K562 (cell line): Measurements from ENCODE around the gene GALNT5. TPM values are rescaled to one million over a fixed set of nuclear protein-coding genes. Genes with fewer than 3 reads are reported as not detected.

Experiments
- CBX3 ChIP-seq, 2 experiments: IDR thresholded peaks; 1 replicate in 1 of 2; 2 replicates in 1 of 2; pipeline ENCODE4 v1.6.1; 2012; ENCODE audit warnings: inconsistent platforms in 2 of 2, low read length in 2 of 2, borderline replicate concordance in 1 of 2, control low read depth in 1 of 2
- CHD1 ChIP-seq: fragments of 200-600 bp; sonication (generic); IDR thresholded peaks from one replicate; pipeline ENCODE4 v1.6.1; 2012; ENCODE audit warnings: mild to moderate bottlenecking, moderate library complexity, low read length, inconsistent platforms
- CSDE1 ChIP-seq, 2 experiments: fragments of 450-650 bp; IDR thresholded peaks; 2 replicates each; pipeline ENCODE4 v1.6.1; 2016; ENCODE audit warnings: mild to moderate bottlenecking in 1 of 2
- DACH1 ChIP-seq: fragments of 450-650 bp; IDR thresholded peaks from 2 replicates; pipeline ENCODE4 v1.6.1; 2018; ENCODE audit not compliant: partially characterized antibody
- DMBX1 ChIP-seq: fragments of 250-450 bp; sonication (Bioruptor Pico); IDR thresholded peaks from 2 replicates; pipeline ENCODE4 v1.8.0; 2022; ENCODE audit warnings: inconsistent platforms, mild to moderate bottlenecking, moderate library complexity, borderline replicate concordance
- MAZ ChIP-seq, 2 experiments: fragments of 450-650 bp in 1 of 2; sonication (generic) in 1 of 2; formaldehyde crosslinking; IDR thresholded peaks in 1 of 2; conservative IDR thresholded peaks in 1 of 2; 2 replicates each; pipeline versions ENCODE4 v1.4.0 to v1.5.0; 2020; ENCODE audit warnings: mild to moderate bottlenecking in 1 of 2, missing genetic modification reagents in 1 of 2
- MEIS2 ChIP-seq: fragments of 450-650 bp; IDR thresholded peaks from 2 replicates; pipeline ENCODE4 v1.6.1; 2014; ENCODE audit warnings: mild to moderate bottlenecking; ENCODE audit not compliant: partially characterized antibody
- MTA3 ChIP-seq: fragments of 450-650 bp; formaldehyde crosslinking; IDR thresholded peaks from 2 replicates; pipeline ENCODE4 v1.6.1; 2017; ENCODE audit warnings: mild to moderate bottlenecking, borderline replicate concordance
- POLR2AphosphoS2 ChIP-seq: IDR thresholded peaks from 2 replicates; pipeline ENCODE4 v1.6.1; 2012; ENCODE audit warnings: low read length, improper control_type of control experiment
- RNF2 ChIP-seq: sonication (generic); IDR thresholded peaks from 2 replicates; pipeline ENCODE4 v1.6.1; 2016
- TBP ChIP-seq: optimal IDR thresholded peaks from 2 replicates; pipeline ENCODE3; 2011; ENCODE audit warnings: low read depth, low read length, improper control_type of control experiment
- ZEB2 ChIP-seq: fragments of 450-650 bp; IDR thresholded peaks from 2 replicates; pipeline ENCODE4 v1.6.1; 2016
- ZNF584 ChIP-seq: fragments of 200-800 bp; sonication (Bioruptor generic); IDR thresholded peaks from 2 replicates; pipeline ENCODE4 v1.6.1; 2016; ENCODE audit warnings: low read depth, mild to moderate bottlenecking, missing genetic modification characterization, missing compliant biosample characterization
- ZNF76 ChIP-seq: fragments of 250-450 bp; sonication (Bioruptor Pico); IDR thresholded peaks from 2 replicates; pipeline ENCODE4 v1.4.0; 2020; ENCODE audit warnings: mild to moderate bottlenecking, moderate library complexity, borderline replicate concordance
- polyA plus RNA-seq, 8 experiments: library from polyadenylated mRNA; depleted of rRNA in 4 of 8; stranded (reverse) in 5 of 8; unstranded in 3 of 8; fragments of >200 nt; fragmentation: Nextera tagmentation in 2 of 8; fragmentation: Illumina TruSeq in 1 of 8; extraction: Ambion mirVana in 2 of 8; extraction: Trizol in 1 of 8; gene quantifications; 2 replicates each; pipeline versions ENCODE4 v1.2.1 to v1.2.3, GENCODE V29; 2011 to 2014; ENCODE audit warnings: inconsistent platforms in 1 of 8, missing spikeins in 1 of 8
- total RNA-seq, 7 experiments: library from RNA; depleted of rRNA in 6 of 7; stranded (reverse); fragments of >200 nt in 6 of 7; fragmentation: Illumina TruSeq in 2 of 7; extraction: Trizol in 2 of 7; gene quantifications; 2 replicates each; pipeline versions ENCODE4 v1.2.1 to v1.2.3, GENCODE V29; 2011 to 2021; ENCODE audit warnings: low replicate concordance in 1 of 7
- TF ChIP-seq, protein P1 (sequence below): IDR thresholded peaks from 3 replicates; pipeline ENCODE4 v1.6.1; 2011; ENCODE audit warnings: borderline replicate concordance, mild to moderate bottlenecking; ENCODE audit not compliant: insufficient read length, insufficient read depth
- TF ChIP-seq, protein P2 (sequence below): sonication (generic); formaldehyde crosslinking; IDR thresholded peaks from 2 replicates; pipeline ENCODE4 v1.9.0; 2022; ENCODE audit warnings: mild to moderate bottlenecking, missing genetic modification reagents
- TF ChIP-seq, protein P3 (sequence below): fragments of 450-650 bp; IDR thresholded peaks from one replicate; pipeline ENCODE4 v1.6.1; 2018; ENCODE audit warnings: mild to moderate bottlenecking, moderate library complexity; ENCODE audit not compliant: partially characterized antibody
- TF ChIP-seq, protein P4 (sequence below), 2 experiments: fragments of 450-650 bp in 1 of 2; sonication (generic) in 1 of 2; formaldehyde crosslinking; conservative IDR thresholded peaks; 2 replicates each; pipeline versions ENCODE4 v1.4.0 to v1.8.1; 2020 to 2022; ENCODE audit warnings: mild to moderate bottlenecking in 1 of 2, missing genetic modification reagents in 1 of 2
- TF ChIP-seq, protein P5 (sequence below): sonication (generic); formaldehyde crosslinking; IDR thresholded peaks from 2 replicates; pipeline ENCODE4 v1.8.0; 2022; ENCODE audit warnings: mild to moderate bottlenecking, missing genetic modification reagents

GALNT5 gene
- total and polyA plus RNA-seq, 9 of the 15 experiments (the other 6 are each of a cell fraction or from before 2014, with no cell fraction given), result 21.6 to 73.0 (median 54.7) TPM

DNA sequence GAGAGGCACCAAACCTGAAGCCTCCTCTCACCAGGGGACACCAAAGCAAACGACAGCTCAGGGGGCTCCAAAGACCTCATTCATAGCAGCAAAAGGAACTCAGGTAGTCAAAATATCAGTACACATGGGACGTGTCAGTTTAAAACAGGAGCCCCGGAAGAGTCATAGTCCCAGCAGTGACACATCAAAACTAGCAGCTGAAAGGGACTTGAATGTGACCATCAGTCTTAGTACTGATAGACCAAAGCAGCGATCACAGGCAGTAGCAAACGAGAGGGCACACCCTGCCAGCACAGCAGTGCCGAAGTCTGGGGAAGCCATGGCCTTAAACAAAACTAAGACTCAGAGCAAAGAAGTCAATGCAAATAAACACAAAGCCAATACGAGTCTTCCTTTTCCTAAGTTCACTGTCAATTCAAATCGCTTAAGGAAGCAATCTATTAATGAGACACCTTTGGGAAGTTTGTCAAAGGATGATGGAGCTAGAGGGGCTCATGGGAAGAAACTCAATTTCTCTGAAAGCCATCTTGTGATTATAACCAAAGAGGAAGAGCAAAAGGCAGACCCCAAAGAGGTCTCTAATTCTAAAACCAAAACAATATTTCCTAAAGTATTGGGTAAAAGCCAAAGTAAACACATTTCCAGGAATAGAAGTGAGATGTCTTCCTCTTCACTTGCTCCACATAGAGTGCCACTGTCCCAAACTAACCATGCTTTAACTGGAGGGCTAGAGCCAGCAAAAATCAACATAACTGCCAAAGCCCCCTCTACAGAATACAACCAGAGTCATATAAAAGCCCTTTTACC lies 1.2 kb downstream of the GALNT5 start (continued):
- TF ChIP-seq, protein P1, sequence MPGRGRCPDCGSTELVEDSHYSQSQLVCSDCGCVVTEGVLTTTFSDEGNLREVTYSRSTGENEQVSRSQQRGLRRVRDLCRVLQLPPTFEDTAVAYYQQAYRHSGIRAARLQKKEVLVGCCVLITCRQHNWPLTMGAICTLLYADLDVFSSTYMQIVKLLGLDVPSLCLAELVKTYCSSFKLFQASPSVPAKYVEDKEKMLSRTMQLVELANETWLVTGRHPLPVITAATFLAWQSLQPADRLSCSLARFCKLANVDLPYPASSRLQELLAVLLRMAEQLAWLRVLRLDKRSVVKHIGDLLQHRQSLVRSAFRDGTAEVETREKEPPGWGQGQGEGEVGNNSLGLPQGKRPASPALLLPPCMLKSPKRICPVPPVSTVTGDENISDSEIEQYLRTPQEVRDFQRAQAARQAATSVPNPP, result no peak
- TF ChIP-seq, protein P2, sequence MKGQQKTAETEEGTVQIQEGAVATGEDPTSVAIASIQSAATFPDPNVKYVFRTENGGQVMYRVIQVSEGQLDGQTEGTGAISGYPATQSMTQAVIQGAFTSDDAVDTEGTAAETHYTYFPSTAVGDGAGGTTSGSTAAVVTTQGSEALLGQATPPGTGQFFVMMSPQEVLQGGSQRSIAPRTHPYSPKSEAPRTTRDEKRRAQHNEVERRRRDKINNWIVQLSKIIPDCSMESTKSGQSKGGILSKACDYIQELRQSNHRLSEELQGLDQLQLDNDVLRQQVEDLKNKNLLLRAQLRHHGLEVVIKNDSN (CRISPR knock-in tag), result no peak
- TF ChIP-seq MAZ (CRISPR knock-in tag; conservative IDR thresholded peaks at IDR 0.05 in 1 of 2, IDR thresholded peaks at IDR 0.05 in 1 of 2) (0 out of 4 replicates have a peak, but pooled peaks have one; percentile 12 to 18), ZNF584 (CRISPR knock-in tag) (0 out of 2 replicates have a peak, but pooled peaks have one; percentile 59), POLR2AphosphoS2 (peak; percentile 86; the same call in 1 of the 2 replicates), TBP (peak; percentile 84), DACH1 (no peak), RNF2 (peak; percentile 28; the same call in 1 of the 2 replicates), CHD1 (peak; percentile 53), ZEB2 (peak; percentile 28; the same call in 1 of the 2 replicates), CBX3 (IDR thresholded peaks at IDR 0.05; ENCODE audit: borderline replicate concordance in 1 of 2, low read length in 2 of 2) (no peak), DMBX1 (CRISPR knock-in tag) (peak; percentile 83), MEIS2 (peak; percentile 79), ZNF76 (CRISPR knock-in tag) (no peak), MTA3 (peak; percentile 78), CSDE1 (IDR thresholded peaks at IDR 0.05) (no peak)
- TF ChIP-seq, protein P3, sequence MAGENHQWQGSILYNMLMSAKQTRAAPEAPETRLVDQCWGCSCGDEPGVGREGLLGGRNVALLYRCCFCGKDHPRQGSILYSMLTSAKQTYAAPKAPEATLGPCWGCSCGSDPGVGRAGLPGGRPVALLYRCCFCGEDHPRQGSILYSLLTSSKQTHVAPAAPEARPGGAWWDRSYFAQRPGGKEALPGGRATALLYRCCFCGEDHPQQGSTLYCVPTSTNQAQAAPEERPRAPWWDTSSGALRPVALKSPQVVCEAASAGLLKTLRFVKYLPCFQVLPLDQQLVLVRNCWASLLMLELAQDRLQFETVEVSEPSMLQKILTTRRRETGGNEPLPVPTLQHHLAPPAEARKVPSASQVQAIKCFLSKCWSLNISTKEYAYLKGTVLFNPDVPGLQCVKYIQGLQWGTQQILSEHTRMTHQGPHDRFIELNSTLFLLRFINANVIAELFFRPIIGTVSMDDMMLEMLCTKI, result no peak
- TF ChIP-seq, protein P4, sequence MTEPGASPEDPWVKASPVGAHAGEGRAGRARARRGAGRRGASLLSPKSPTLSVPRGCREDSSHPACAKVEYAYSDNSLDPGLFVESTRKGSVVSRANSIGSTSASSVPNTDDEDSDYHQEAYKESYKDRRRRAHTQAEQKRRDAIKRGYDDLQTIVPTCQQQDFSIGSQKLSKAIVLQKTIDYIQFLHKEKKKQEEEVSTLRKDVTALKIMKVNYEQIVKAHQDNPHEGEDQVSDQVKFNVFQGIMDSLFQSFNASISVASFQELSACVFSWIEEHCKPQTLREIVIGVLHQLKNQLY (CRISPR knock-in tag; conservative IDR thresholded peaks at IDR 0.05), result no peak
- TF ChIP-seq, protein P5, sequence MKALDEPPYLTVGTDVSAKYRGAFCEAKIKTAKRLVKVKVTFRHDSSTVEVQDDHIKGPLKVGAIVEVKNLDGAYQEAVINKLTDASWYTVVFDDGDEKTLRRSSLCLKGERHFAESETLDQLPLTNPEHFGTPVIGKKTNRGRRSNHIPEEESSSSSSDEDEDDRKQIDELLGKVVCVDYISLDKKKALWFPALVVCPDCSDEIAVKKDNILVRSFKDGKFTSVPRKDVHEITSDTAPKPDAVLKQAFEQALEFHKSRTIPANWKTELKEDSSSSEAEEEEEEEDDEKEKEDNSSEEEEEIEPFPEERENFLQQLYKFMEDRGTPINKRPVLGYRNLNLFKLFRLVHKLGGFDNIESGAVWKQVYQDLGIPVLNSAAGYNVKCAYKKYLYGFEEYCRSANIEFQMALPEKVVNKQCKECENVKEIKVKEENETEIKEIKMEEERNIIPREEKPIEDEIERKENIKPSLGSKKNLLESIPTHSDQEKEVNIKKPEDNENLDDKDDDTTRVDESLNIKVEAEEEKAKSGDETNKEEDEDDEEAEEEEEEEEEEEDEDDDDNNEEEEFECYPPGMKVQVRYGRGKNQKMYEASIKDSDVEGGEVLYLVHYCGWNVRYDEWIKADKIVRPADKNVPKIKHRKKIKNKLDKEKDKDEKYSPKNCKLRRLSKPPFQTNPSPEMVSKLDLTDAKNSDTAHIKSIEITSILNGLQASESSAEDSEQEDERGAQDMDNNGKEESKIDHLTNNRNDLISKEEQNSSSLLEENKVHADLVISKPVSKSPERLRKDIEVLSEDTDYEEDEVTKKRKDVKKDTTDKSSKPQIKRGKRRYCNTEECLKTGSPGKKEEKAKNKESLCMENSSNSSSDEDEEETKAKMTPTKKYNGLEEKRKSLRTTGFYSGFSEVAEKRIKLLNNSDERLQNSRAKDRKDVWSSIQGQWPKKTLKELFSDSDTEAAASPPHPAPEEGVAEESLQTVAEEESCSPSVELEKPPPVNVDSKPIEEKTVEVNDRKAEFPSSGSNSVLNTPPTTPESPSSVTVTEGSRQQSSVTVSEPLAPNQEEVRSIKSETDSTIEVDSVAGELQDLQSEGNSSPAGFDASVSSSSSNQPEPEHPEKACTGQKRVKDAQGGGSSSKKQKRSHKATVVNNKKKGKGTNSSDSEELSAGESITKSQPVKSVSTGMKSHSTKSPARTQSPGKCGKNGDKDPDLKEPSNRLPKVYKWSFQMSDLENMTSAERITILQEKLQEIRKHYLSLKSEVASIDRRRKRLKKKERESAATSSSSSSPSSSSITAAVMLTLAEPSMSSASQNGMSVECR (CRISPR knock-in tag), result peak; percentile 85
